HG03460 (cell line): ENCODE data around the gene SIK3.

Experiments
- ATAC-seq: cut with Tn5 transposase; IDR thresholded peaks from one replicate; pipeline ENCODE4 v1.9.1; 2021; ENCODE audit not compliant: unreplicated experiment

SIK3 gene

GRCh38 chr11:117010808-117011540 lies 87.3 kb downstream of the SIK3 start:
- no peak for ATAC-seq

GRCh38 chr11:117009905-117010605 lies 88.2 kb downstream of the SIK3 start:
- no peak for ATAC-seq

- ATAC-seq = no peak
These were observed 92.5 kb downstream of the SIK3 start for GRCh38 chr11:117005758-117006157.

- no peak for ATAC-seq
These were observed 95.5 kb downstream of the SIK3 start for GRCh38 chr11:117002639-117003299.

- no peak for ATAC-seq
These were observed 98.1 kb downstream of the SIK3 start for GRCh38 chr11:117000014-117000737.

GRCh38 chr11:116997071-116997470 lies 101.2 kb downstream of the SIK3 start:
- no peak for ATAC-seq

GRCh38 chr11:116994195-116994594 lies 104.0 kb downstream of the SIK3 start:
- no peak for ATAC-seq

- no peak for ATAC-seq
These were observed 104.6 kb downstream of the SIK3 start for GRCh38 chr11:116993599-116993998.

- no peak for ATAC-seq
These were observed 106.7 kb downstream of the SIK3 start for GRCh38 chr11:116991491-116991890.

GRCh38 chr11:116990811-116991210 lies 107.4 kb downstream of the SIK3 start:
- no peak for ATAC-seq

- ATAC-seq = no peak
These were observed 108.2 kb downstream of the SIK3 start for GRCh38 chr11:116990061-116990473.

GRCh38 chr11:116989184-116989583 lies 109.0 kb downstream of the SIK3 start:
- no peak for ATAC-seq

- peak; percentile 62 for ATAC-seq
These were observed 111.6 kb downstream of the SIK3 start for GRCh38 chr11:116986521-116987105.

GRCh38 chr11:116984589-116984988 lies 113.6 kb downstream of the SIK3 start:
- no peak for ATAC-seq

- ATAC-seq = no peak
These were observed 114.0 kb downstream of the SIK3 start for GRCh38 chr11:116984186-116984585.

- ATAC-seq = no peak
These were observed 116.9 kb downstream of the SIK3 start for GRCh38 chr11:116981266-116981885.

- ATAC-seq = peak; percentile 95
These were observed 118.0 kb downstream of the SIK3 start for GRCh38 chr11:116980136-116980793.

GRCh38 chr11:116976941-116977570 lies 121.2 kb downstream of the SIK3 start:
- no peak for ATAC-seq

GRCh38 chr11:116975661-116976060 lies 122.6 kb downstream of the SIK3 start:
- ATAC-seq = no peak
